Right cardiac atrium (tissue), 5 donors: ENCODE results near the gene SUDS3. TPM values are rescaled to one million over a fixed set of nuclear protein-coding genes. Genes with fewer than 3 reads are reported as not detected.
A peak's percentile ranks its signal among the peaks of the same experiment; 100 is the strongest.

ENCODE experiments used
- ATAC-seq, 2 donors: fragments of 200-7000 bp; cut with Tn5 transposase; one replicate each; pipeline versions ENCODE4 v1.8.0 to v1.9.1; 2020; ENCODE audit warnings: moderate library complexity in 2 of 2, mild to moderate bottlenecking in 1 of 2
- DNase-seq, 3 donors: peaks; one replicate each; pipeline ENCODE4 v3.0.0-alpha.2; 2020
- H3K27ac ChIP-seq: one replicate; pipeline ENCODE4 v1.5.1; 2013; ENCODE audit warnings: mild to moderate bottlenecking, low read length, control low read depth, moderate library complexity
- H3K27me3 ChIP-seq: one replicate; pipeline ENCODE4 v1.6.1; 2013; ENCODE audit not compliant: control insufficient read depth, insufficient read depth
- H3K4me1 ChIP-seq: one replicate; pipeline ENCODE4 v1.6.1; 2013; ENCODE audit warnings: low read length; ENCODE audit not compliant: control insufficient read depth, insufficient read depth
- H3K4me3 ChIP-seq: one replicate; pipeline ENCODE4 v1.5.1; 2013; ENCODE audit warnings: low read length, control low read depth
- H3K9me3 ChIP-seq: one replicate; pipeline ENCODE4 v1.6.1; 2013; ENCODE audit warnings: low read length; ENCODE audit not compliant: control insufficient read depth
- WGBS: extraction: QIAGEN DNeasy Blood & Tissue Kit; methylation state at CpG from one replicate; pipeline ENCODE4 v1.1.7; 2013; 5-methylcytosine and 5-hydroxymethylcytosine counted together
- intact Hi-C, 4 donors: fragments of 100-400 bp; cut with DNase I; formaldehyde crosslinking; loops; one replicate each; pipeline versions ENCODE4 v1.11.0 to v1.14.0; 2022 to 2023
- polyA plus RNA-seq: library from polyadenylated mRNA; stranded (reverse); fragments of 200-250 nt; gene quantifications from one replicate; pipeline ENCODE4 v1.2.3, GENCODE V29; 2013
- total RNA-seq, 4 donors: library from RNA; stranded (reverse); fragmentation: NEBNext Ultra II Directional; extraction: Animal tissue kit (Norgen Biotek cat#: 25700); gene quantifications; one replicate each; pipeline ENCODE4 v1.2.1, GENCODE V29; 2021
- donor health status: healthy with polysubstance abuse.
- donor health status: DM: no; HTN: yes; CAD: no.
- donor health status: DM: no; HTN: no; CAD: no.
- donor health status: DM: no; HTN: yes; CAD: no; lungs with severe emphysema.
- donor health status: DM: yes; HTN: yes; CAD: no.

SUDS3 gene
- total and polyA plus RNA-seq, 5 donors: 9.5 to 24.0 (median 21.0) TPM

- DNase-seq: peak in 2 of 3 donors; percentile 53
- Histone ChIP-seq H3K4me3 (no peak overlapping the region), H3K4me1 (peaks cover 2% of the 10 kb centered on the region), H3K27me3 (no peaks in the 10 kb centered on the region), H3K27ac (no peak overlapping the region), H3K9me3 (no peaks in the 10 kb centered on the region)
- intact Hi-C loops: no loop called here
- ATAC-seq: no peak
- 96% methylated on average over 1 of the region's 1 CpG for WGBS
Measured at GRCh38 chr12:118448341-118448740, 72.0 kb downstream of the SUDS3 start.

- Histone ChIP-seq H3K27ac (no peak overlapping the region), H3K9me3 (no peaks in the 10 kb centered on the region), H3K27me3 (no peaks in the 10 kb centered on the region), H3K4me1 (no peaks in the 10 kb centered on the region), H3K4me3 (no peak overlapping the region)
- intact Hi-C loops: no loop called here
- DNase-seq: no peak
- 63% methylated on average over 3 of the region's 3 CpGs for WGBS
- ATAC-seq: no peak
Measured at GRCh38 chr12:118455327-118455726, 79.0 kb downstream of the SUDS3 start.

- Histone ChIP-seq H3K4me1 (no peaks in the 10 kb centered on the region), H3K27me3 (no peaks in the 10 kb centered on the region), H3K9me3 (no peaks in the 10 kb centered on the region), H3K27ac (no peak overlapping the region), H3K4me3 (no peak overlapping the region)
- ATAC-seq (no peak), DNase-seq (no peak)
- intact Hi-C loops: no loop called here
Measured at GRCh38 chr12:118456741-118457140, 80.4 kb downstream of the SUDS3 start.

- WGBS: 92% methylated on average over 4 of the region's 4 CpGs
- ATAC-seq (no peak), DNase-seq (no peak)
- Histone ChIP-seq H3K27ac (no peak overlapping the region), H3K4me1 (no peaks in the 10 kb centered on the region), H3K27me3 (no peaks in the 10 kb centered on the region), H3K4me3 (no peak overlapping the region), H3K9me3 (no peaks in the 10 kb centered on the region)
- intact Hi-C loops: no loop called here
Measured at GRCh38 chr12:118459110-118459509, 82.8 kb downstream of the SUDS3 start.

- Histone ChIP-seq H3K27ac (no peak overlapping the region), H3K27me3 (no peaks in the 10 kb centered on the region), H3K4me1 (no peaks in the 10 kb centered on the region), H3K9me3 (no peaks in the 10 kb centered on the region), H3K4me3 (no peak overlapping the region)
- WGBS: 82% methylated on average over 4 of the region's 4 CpGs
- no peak for DNase-seq
- intact Hi-C loops: no loop called here
- ATAC-seq: no peak
Measured at GRCh38 chr12:118463677-118464076, 87.3 kb downstream of the SUDS3 start.

- intact Hi-C loops: no loop called here
- H3K27me3 ChIP-seq: no peaks in the 10 kb centered on the region
- DNase-seq (no peak), ATAC-seq (no peak)
- H3K4me1 ChIP-seq: no peaks in the 10 kb centered on the region
- H3K27ac ChIP-seq: no peak overlapping the region
- 92% methylated on average over 1 of the region's 1 CpG for WGBS
- no peaks in the 10 kb centered on the region for H3K9me3 ChIP-seq
- H3K4me3 ChIP-seq: no peak overlapping the region
Measured at GRCh38 chr12:118465706-118466105, 89.4 kb downstream of the SUDS3 start.

Other genes with a start within 250 kb of the SUDS3 start
- 100 to 1,000 TPM; 370 to 507 (median 411) TPM for gene PEBP1, start 240.4 kb upstream of the SUDS3 start, total RNA-seq
- 477 TPM for gene PEBP1, start 240.4 kb upstream of the SUDS3 start, polyA plus RNA-seq
- 10 to 100 TPM; 18.9 to 29.1 (median 25.1) TPM for gene TAOK3, start 3.6 kb upstream of the SUDS3 start, total RNA-seq
- gene TAOK3, start 3.6 kb upstream of the SUDS3 start, polyA plus RNA-seq: 16.9 TPM